Fibroblast of lung (primary cell): Measurements from ENCODE around the gene CALHM6. TPM values are rescaled to one million over a fixed set of nuclear protein-coding genes. Genes with fewer than 3 reads are reported as not detected.
"Not testable (repeated sequence)": the region's sequence is repeated elsewhere in the genome, so short reads cannot be mapped to it uniquely, and the experiment has no call there.

Source experiments
- DNase-seq, 2 donors: peaks; one replicate each; pipeline versions ENCODE4 v3.0.0 to v3.0.0-alpha.2; 2010; ENCODE audit warnings: low read depth in 2 of 2
- H2AFZ ChIP-seq: 2 replicates; pipeline ENCODE4 v1.5.1; 2012; ENCODE audit warnings: low read length, control low read depth, inconsistent platforms
- H3K27ac ChIP-seq: 2 replicates; pipeline ENCODE4 v1.5.1; 2011; ENCODE audit warnings: low read length, control low read depth; ENCODE audit not compliant: insufficient read depth
- H3K27me3 ChIP-seq: 2 replicates; pipeline ENCODE4 v1.5.1; 2011; ENCODE audit warnings: mild to moderate bottlenecking, low read length; ENCODE audit not compliant: control insufficient read depth, insufficient read depth
- H3K36me3 ChIP-seq: 2 replicates; pipeline ENCODE4 v1.5.1; 2011; ENCODE audit warnings: low read length; ENCODE audit not compliant: control insufficient read depth, insufficient read depth
- H3K4me1 ChIP-seq: 2 replicates; pipeline ENCODE4 v1.5.1; 2011; ENCODE audit warnings: low read length; ENCODE audit not compliant: control insufficient read depth, insufficient read depth; ENCODE audit errors: extremely low read depth
- H3K4me2 ChIP-seq: 2 replicates; pipeline ENCODE4 v1.5.1; 2011; ENCODE audit warnings: low read length, control low read depth; ENCODE audit not compliant: insufficient read depth; ENCODE audit errors: extremely low read depth
- H3K4me3 ChIP-seq, 4 experiments: fragments of 200-600 bp in 1 of 4; sonication (generic) in 1 of 4; replicated peaks in 1 of 4; 2 replicates each; pipeline ENCODE4 v1.5.1; 2011 to 2016; ENCODE audit warnings: low read length in 4 of 4, low read depth in 3 of 4, mild to moderate bottlenecking in 3 of 4, control low read depth in 2 of 4, inconsistent platforms in 1 of 4, mixed read lengths in 1 of 4; ENCODE audit not compliant: insufficient read depth in 1 of 4; ENCODE audit errors: control extremely low read depth in 1 of 4
- H3K79me2 ChIP-seq: 2 replicates; pipeline ENCODE4 v1.5.1; 2012; ENCODE audit warnings: mild to moderate bottlenecking, low read length, inconsistent platforms; ENCODE audit not compliant: control insufficient read depth, insufficient read depth
- H3K9ac ChIP-seq: 2 replicates; pipeline ENCODE4 v1.5.1; 2011; ENCODE audit warnings: mild to moderate bottlenecking, low read length, control low read depth; ENCODE audit not compliant: insufficient read depth
- H3K9me3 ChIP-seq: 2 replicates; pipeline ENCODE4 v1.5.1; 2012; ENCODE audit warnings: low read depth, low read length; ENCODE audit not compliant: control insufficient read depth, insufficient read depth
- H4K20me1 ChIP-seq: 2 replicates; pipeline ENCODE4 v1.5.1; 2011; ENCODE audit warnings: low read length; ENCODE audit not compliant: control insufficient read depth, insufficient read depth; ENCODE audit errors: extremely low read depth
- EZH2 ChIP-seq: IDR thresholded peaks from 2 replicates; pipeline ENCODE4 v1.5.1; 2012; ENCODE audit warnings: low read length, control low read depth, mild to moderate bottlenecking; ENCODE audit errors: missing control alignments
- polyA plus RNA-seq, 2 donors: library from polyadenylated mRNA; depleted of rRNA in 1 of 2; stranded (reverse) in 1 of 2; unstranded in 1 of 2; fragments of >200 nt; gene quantifications; 2 replicates each; pipeline ENCODE4 v1.2.1, GENCODE V29; 2011 to 2012; ENCODE audit warnings: missing spikeins in 1 of 2
- total RNA-seq: library from RNA; depleted of rRNA; stranded (reverse); fragments of >200 nt; gene quantifications from 2 replicates; pipeline ENCODE4 v1.2.1, GENCODE V29; 2014
- TF ChIP-seq, protein P1 (sequence below), 2 donors: IDR thresholded peaks in 1 of 2; conservative IDR thresholded peaks in 1 of 2; 1 replicate in 1 of 2; 2 replicates in 1 of 2; pipeline ENCODE4 v1.5.1; 2011 to 2012; ENCODE audit warnings: low read length in 2 of 2, control low read depth in 1 of 2, inconsistent platforms in 1 of 2, low read depth in 1 of 2, mild to moderate bottlenecking in 1 of 2

Gene CALHM6
- total and polyA plus RNA-seq, 2 donors (not counting 1 experiment from before 2014, with no cell fraction given) = 0.33 to 1.3 TPM

DNA sequence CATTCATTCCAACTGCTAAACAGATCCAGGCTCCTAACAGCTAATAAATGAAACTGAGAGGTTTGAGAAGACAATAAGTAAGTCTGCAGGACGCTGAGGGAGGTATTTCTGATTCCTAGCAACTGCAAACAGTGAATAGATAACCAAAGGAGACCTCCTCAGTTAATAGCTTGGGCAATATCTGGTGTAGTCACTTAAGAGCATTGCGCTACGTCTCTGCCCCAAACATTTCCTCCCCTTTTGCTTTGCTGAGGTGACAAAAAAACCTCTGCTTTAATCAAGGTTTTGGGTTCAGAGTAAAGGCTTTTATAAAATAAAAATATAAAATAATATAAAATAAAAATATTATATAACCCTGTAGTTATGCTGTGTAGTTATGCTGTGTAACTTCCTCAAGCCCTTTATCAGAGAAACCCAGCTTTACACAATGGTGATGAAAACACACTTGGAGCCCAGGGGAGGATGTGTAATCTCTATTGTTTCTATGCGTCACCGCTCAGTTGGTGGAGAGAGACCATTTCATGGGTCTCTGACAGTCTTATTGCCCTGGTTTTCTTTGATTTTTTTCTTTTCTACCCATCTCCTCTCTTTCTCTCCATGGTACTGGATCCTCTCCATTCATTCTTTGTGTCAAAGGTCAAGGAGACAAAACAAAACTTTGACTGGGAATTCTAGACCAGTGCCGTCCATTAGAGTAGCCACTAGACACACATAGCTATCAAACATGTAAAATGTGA is 31.3 kb downstream of the CALHM6 start:
- Histone ChIP-seq H2AFZ (no peak overlapping the region), H3K36me3 (no peaks in the 10 kb centered on the region), H3K79me2 (no peaks in the 10 kb centered on the region), H3K27ac (no peak overlapping the region), H3K4me3 (no peak overlapping the region), H3K9me3 (no peaks in the 10 kb centered on the region), H3K27me3 (no peaks in the 10 kb centered on the region), H3K9ac (no peak overlapping the region), H3K4me2 (no peak overlapping the region), H4K20me1 (no peaks in the 10 kb centered on the region), H3K4me1 (no peaks in the 10 kb centered on the region)
- no peak for TF ChIP-seq EZH2
- TF ChIP-seq, protein P1, sequence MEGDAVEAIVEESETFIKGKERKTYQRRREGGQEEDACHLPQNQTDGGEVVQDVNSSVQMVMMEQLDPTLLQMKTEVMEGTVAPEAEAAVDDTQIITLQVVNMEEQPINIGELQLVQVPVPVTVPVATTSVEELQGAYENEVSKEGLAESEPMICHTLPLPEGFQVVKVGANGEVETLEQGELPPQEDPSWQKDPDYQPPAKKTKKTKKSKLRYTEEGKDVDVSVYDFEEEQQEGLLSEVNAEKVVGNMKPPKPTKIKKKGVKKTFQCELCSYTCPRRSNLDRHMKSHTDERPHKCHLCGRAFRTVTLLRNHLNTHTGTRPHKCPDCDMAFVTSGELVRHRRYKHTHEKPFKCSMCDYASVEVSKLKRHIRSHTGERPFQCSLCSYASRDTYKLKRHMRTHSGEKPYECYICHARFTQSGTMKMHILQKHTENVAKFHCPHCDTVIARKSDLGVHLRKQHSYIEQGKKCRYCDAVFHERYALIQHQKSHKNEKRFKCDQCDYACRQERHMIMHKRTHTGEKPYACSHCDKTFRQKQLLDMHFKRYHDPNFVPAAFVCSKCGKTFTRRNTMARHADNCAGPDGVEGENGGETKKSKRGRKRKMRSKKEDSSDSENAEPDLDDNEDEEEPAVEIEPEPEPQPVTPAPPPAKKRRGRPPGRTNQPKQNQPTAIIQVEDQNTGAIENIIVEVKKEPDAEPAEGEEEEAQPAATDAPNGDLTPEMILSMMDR (conservative IDR thresholded peaks at IDR 0.05 in 1 of 2, IDR thresholded peaks at IDR 0.05 in 1 of 2; ENCODE audit: low read depth in 1 of 2, low read length in 2 of 2) = no peak
- DNase-seq = peak in 1 of 2 donors; percentile 25

DNA sequence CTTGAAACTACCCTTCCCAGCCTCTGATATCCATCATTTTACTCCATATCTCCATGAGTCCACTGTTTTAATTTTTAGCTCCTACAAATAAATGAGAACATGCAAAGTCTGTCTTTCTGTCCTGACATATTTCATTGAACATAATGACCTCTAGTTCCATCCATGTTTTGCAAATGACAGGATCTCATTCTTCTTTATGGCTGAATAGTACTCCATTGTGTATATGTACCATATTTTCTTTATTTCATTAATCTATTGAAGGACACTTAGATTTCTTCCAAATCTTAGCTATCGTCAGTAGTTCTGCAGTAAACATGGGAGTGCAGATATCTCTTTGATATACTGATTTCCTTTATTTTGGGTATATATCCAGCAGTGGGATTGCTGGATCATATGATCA is 34.0 kb downstream of the CALHM6 start:
- DNase-seq, H3K4me3 ChIP-seq, H3K4me2 ChIP-seq, H2AFZ ChIP-seq, H4K20me1 ChIP-seq, H3K79me2 ChIP-seq, H3K4me1 ChIP-seq, H3K9me3 ChIP-seq, H3K36me3 ChIP-seq, H3K27me3 ChIP-seq, H3K9ac ChIP-seq, H3K27ac ChIP-seq: not testable (repeated sequence)

GRCh38 chr6:116497113-116497676 is 36.0 kb downstream of the CALHM6 start:
- no peaks in the 10 kb centered on the region for H4K20me1 ChIP-seq
- H3K36me3 ChIP-seq = no peaks in the 10 kb centered on the region
- no peak overlapping the region for H3K27ac ChIP-seq
- DNase-seq = peak in 1 of 2 donors; percentile 76
- no peak overlapping the region for H2AFZ ChIP-seq
- no peaks in the 10 kb centered on the region for H3K27me3 ChIP-seq
- no peak overlapping the region for H3K4me3 ChIP-seq
- H3K9ac ChIP-seq = no peak overlapping the region
- no peaks in the 10 kb centered on the region for H3K4me1 ChIP-seq
- H3K9me3 ChIP-seq = no peaks in the 10 kb centered on the region
- H3K79me2 ChIP-seq = no peaks in the 10 kb centered on the region
- no peak overlapping the region for H3K4me2 ChIP-seq
- TF ChIP-seq, protein P1 (conservative IDR thresholded peaks at IDR 0.05 in 1 of 2, IDR thresholded peaks at IDR 0.05 in 1 of 2; ENCODE audit: low read depth in 1 of 2, low read length in 2 of 2) = no peak
- no peak for TF ChIP-seq EZH2
